HCT116 (cell line): ENCODE measurements around the gene ANTXRL. TPM values are rescaled to one million over a fixed set of nuclear protein-coding genes. Genes with fewer than 3 reads are reported as not detected.

Source experiments
- CTCF ChIP-seq, 3 experiments: fragments of 200-600 bp in 1 of 3; sonication (generic) in 1 of 3; IDR thresholded peaks in 2 of 3; conservative IDR thresholded peaks in 1 of 3; 2 replicates each; pipeline ENCODE4 v1.5.1; 2012 to 2017; ENCODE audit warnings: low read depth in 2 of 3, low read length in 2 of 3, antibody characterized with exemption in 1 of 3, borderline replicate concordance in 1 of 3, control low read depth in 1 of 3, mild to moderate bottlenecking in 1 of 3, mixed read lengths in 1 of 3, mixed run types in 1 of 3, moderate library complexity in 1 of 3; ENCODE audit not compliant: insufficient read depth in 1 of 3
- ELF1 ChIP-seq: IDR thresholded peaks from 2 replicates; pipeline ENCODE4 v1.6.1; 2012; ENCODE audit warnings: low read depth, borderline replicate concordance
- EZH2 ChIP-seq: fragments of 200-600 bp; sonication (generic); IDR thresholded peaks from 2 replicates; pipeline ENCODE4 v1.6.1; 2017; ENCODE audit warnings: antibody characterized with exemption, mixed run types
- POLR2AphosphoS5 ChIP-seq: IDR thresholded peaks from 2 replicates; pipeline ENCODE4 v1.6.1; 2011; ENCODE audit warnings: mild to moderate bottlenecking, low read depth, low read length, moderate library complexity
- REST ChIP-seq: IDR thresholded peaks from 2 replicates; pipeline ENCODE4 v1.6.1; 2012; ENCODE audit warnings: low read depth
- total RNA-seq: library from RNA; stranded (reverse); gene quantifications from one replicate; pipeline ENCODE4 v1.2.1, GENCODE V29; 2021; ENCODE audit not compliant: unreplicated experiment

The ANTXRL gene
- total RNA-seq, 1 experiment from 2014 or later = not detected

DNA sequence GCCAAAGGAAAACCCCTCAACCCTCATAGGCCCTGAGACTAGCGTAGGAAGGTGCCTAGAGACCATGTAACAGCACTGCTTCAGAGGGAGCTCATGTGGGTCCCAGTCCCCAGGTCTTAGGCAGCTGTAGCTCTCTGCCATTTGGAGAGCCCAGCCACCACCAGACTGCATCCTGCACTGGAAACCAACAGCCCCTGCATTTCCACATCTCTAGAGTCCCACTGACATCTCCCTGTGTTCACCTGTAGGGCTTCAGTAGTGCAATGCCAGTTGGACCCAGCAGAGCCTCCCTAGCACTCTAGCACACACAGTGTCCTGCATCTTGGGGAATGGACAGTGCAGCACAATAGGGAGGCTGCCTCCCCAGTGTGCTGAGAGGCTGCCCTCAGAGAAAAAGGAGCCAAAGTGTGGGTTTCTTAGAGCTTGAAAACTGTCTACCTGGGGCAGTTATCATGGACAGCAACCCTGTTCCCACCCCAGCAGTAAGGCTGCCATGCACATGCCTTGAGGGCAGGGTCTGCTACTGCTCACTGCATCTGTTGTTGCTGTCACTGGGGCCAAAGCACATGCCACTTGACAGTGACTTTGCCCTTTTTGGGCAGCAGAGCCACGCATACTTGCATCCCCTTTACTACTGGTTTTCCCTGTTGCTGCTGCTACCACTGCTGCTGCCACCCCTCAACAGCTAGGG, 46.7 kb upstream of the ANTXRL start (continued):
- TF ChIP-seq CTCF (IDR thresholded peaks at IDR 0.05 in 2 of 3, conservative IDR thresholded peaks at IDR 0.05 in 1 of 3; ENCODE audit: borderline replicate concordance in 1 of 3, insufficient read depth in 1 of 3, low read depth in 2 of 3, low read length in 2 of 3) (no peak), ELF1 (no peak), REST (no peak), EZH2 (no peak), POLR2AphosphoS5 (no peak)
